Fibroblast of the aortic adventitia (primary cell): ENCODE results near the gene RASSF3. TPM values are rescaled to one million over a fixed set of nuclear protein-coding genes. Genes with fewer than 3 reads are reported as not detected.

ENCODE experiments used
- DNase-seq: peaks from one replicate; pipeline ENCODE4 v3.0.0-alpha.2; 2010; ENCODE audit warnings: low read depth
- H3K4me3 ChIP-seq: 2 replicates; pipeline ENCODE4 v1.5.1; 2011; ENCODE audit warnings: low read depth, mild to moderate bottlenecking, control low read depth, low read length, moderate library complexity
- CTCF ChIP-seq: IDR thresholded peaks from 2 replicates; pipeline ENCODE4 v1.5.1; 2011; ENCODE audit warnings: mild to moderate bottlenecking, low read length, control low read depth, inconsistent platforms; ENCODE audit not compliant: insufficient read depth
- total RNA-seq: library from RNA; depleted of rRNA; stranded (reverse); fragments of >200 nt; gene quantifications from 2 replicates; pipeline ENCODE4 v1.2.3, GENCODE V29; 2012; ENCODE audit warnings: low replicate concordance

Gene RASSF3
- total RNA-seq, 1 donor: 13.6 TPM

GRCh38 chr12:64716839-64717455 lies 106.7 kb downstream of the RASSF3 start:
- peak; percentile 8 for DNase-seq
- H3K4me3 ChIP-seq: no peak overlapping the region
- no peak for TF ChIP-seq CTCF

- no peak for DNase-seq
- H3K4me3 ChIP-seq: no peak overlapping the region
- TF ChIP-seq CTCF: no peak
Measured at GRCh38 chr12:64718649-64719048, 108.4 kb downstream of the RASSF3 start.

GRCh38 chr12:64720884-64721283 lies 110.6 kb downstream of the RASSF3 start:
- H3K4me3 ChIP-seq: no peak overlapping the region
- no peak for DNase-seq
- TF ChIP-seq CTCF: no peak

- DNase-seq: no peak
- TF ChIP-seq CTCF: no peak
- H3K4me3 ChIP-seq: no peak overlapping the region
Measured at GRCh38 chr12:64722835-64723234, 112.5 kb downstream of the RASSF3 start.

- no peak for TF ChIP-seq CTCF
- H3K4me3 ChIP-seq: no peak overlapping the region
- DNase-seq: no peak
Measured at GRCh38 chr12:64723630-64724029, 113.3 kb downstream of the RASSF3 start.

GRCh38 chr12:64724201-64724745 lies 114.0 kb downstream of the RASSF3 start:
- no peak for TF ChIP-seq CTCF
- H3K4me3 ChIP-seq: no peak overlapping the region
- DNase-seq: no peak

- no peak overlapping the region for H3K4me3 ChIP-seq
- TF ChIP-seq CTCF: no peak
- DNase-seq: no peak
Measured at GRCh38 chr12:64729909-64730587, 119.8 kb downstream of the RASSF3 start.
